Activated CD8-positive, alpha-beta memory T cell treated with anti-CD3 and anti-CD28 coated beads for 36 hours (primary cell): ENCODE data around the gene BBS9. TPM values are rescaled to one million over a fixed set of nuclear protein-coding genes. Genes with fewer than 3 reads are reported as not detected.
"Not testable (repeated sequence)": the region's sequence is repeated elsewhere in the genome, so short reads cannot be mapped to it uniquely, and the experiment has no call there.

Experiments used
- CTCF ChIA-PET: fragments of 350-600 bp; sonication (Branson Sonifier 250); formaldehyde crosslinking; loops from one replicate; lab custom pipeline; 2021; ENCODE audit warnings: antibody characterized with exemption; lab: Charles Lee
- POLR2A ChIA-PET: fragments of 350-600 bp; sonication (Branson Sonifier 250); formaldehyde crosslinking; loops from one replicate; lab custom pipeline; 2021; ENCODE audit warnings: antibody characterized with exemption; lab: Charles Lee
- total RNA-seq, 2 experiments: library from RNA; stranded (reverse); gene quantifications; one replicate each; pipeline ENCODE4 v1.2.3, GENCODE V29; 2021

The BBS9 gene
- total RNA-seq, 2 experiments from 2014 or later = 5.1 to 6.1 TPM

DNA sequence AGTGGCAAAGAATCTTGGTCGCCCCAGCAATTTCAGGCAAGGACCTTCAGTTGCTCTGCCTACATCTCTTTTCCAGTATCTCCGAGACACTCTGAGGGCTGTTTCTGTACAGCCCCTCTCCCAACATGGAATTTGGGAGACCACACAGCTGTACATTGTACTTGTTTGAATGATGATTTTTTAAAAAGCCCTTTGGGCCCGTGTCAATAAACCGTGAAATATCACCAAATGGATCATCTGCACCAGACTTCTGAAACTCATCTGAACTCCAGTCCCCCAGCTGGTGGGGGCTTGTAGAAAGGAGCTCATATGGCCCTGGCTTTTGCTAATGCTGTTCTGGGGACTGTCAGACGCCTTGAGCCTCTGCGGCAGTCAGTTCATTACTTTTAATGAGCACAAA is 374.9 kb downstream of the BBS9 start:
- POLR2A ChIA-PET = no interaction called here

GRCh38 chr7:33509206-33509605 is 379.8 kb downstream of the BBS9 start:
- CTCF ChIA-PET = no interaction called here
- POLR2A ChIA-PET = no interaction called here

More for the DNA sequence above, 374.9 kb downstream of the BBS9 start:
- CTCF ChIA-PET = interaction anchor here (0.7 kb wide), 1 partner anchor 9 kb away, joined by 3 read pairs; no protein-coding TSS in a partner anchor

DNA sequence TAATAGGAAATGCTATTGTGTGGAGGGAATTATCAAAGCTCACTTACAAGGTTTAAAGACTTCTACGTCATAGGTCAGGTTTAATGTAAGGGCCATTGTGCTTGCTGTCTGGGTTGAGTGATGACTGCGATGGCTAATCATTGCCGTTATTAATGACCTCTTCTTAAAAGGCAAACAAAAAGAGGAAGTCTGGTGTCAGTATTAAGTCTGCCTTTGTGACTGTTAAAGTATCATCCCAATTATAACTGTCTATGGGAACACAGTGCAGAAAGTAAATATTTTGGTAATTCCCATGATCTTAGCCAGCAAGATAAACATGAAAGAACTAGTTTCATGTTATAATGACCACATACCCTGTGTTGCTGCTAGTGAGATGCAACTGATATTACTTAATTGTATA is 382.4 kb downstream of the BBS9 start:
- ChIA-PET POLR2A (no interaction called here), CTCF (no interaction called here)

DNA sequence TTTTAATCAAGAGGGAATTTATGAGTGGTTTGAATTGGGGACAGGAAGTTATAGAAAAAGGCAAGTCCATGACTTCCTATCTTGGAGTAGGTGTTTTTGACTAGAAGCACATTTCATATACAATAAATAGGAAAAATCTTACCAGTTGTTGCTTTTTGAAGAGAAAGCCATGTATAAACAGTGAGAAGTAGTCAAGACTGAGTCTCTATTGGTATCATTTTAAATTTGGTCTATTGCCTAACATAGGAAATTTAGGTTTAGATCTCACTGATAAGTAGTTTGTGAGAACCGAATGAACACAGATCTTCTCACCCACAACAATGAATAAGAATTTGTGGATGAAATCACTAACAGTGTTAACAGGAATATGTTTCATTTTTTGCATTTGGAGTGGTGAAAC is 387.2 kb downstream of the BBS9 start:
- ChIA-PET POLR2A (no interaction called here), CTCF (no interaction called here)

DNA sequence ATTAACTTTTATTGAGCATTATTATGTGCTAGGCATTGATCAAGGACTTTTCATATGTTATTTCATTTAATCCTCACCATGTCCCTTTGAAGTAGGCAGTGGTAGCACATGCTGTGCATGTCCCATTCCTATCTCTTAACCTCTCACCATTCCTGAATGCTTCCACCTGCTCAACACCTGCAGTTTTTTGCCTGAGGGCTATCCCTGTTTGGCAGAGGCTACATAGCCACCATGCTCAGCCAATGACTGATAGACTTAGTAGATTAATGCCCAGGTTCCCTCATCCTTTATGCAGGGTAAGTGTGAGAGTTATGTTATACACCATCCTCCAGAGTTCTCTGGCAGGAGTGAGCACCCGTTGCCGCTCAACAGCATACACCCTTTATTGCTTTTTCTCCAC is 387.8 kb downstream of the BBS9 start:
- ChIA-PET CTCF (no interaction called here), POLR2A (no interaction called here)

DNA sequence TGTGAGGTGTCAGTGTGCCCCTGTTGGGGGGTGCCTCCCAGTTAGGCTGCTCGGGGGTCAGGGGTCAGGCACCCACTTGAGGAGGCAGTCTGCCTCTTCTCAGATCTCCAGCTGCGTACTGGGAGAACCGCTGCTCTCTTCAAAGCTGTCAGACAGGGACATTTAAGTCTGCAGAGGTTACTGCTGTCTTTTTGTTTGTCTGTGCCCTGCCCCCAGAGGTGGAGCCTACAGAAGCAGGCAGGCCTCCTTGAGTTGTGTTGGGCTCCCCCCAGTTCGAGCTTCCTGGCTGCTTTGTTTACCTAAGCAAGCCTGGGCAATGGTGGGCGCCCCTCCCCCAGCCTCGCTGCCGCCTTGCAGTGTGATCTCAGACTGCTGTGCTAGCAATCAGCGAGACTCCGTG is 397.6 kb downstream of the BBS9 start:
- POLR2A ChIA-PET, CTCF ChIA-PET: not testable (repeated sequence)

DNA sequence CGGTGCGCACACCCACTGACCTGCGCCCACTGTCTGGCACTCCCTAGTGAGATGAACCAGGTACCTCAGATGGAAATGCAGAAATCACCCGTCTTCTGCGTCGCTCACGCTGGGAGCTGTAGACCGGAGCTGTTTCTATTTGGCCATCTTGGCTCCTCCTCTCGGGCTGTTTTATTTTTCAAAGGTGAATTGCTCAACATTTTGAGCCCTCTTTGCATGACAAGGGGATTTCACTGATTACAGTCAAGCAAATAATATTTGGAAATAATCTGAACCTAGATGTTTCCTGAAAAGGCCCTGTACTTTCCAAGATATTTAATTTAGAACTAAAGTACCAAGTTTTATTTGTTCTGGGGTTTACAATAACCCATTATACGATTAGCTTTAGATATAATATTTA is 398.2 kb downstream of the BBS9 start:
- CTCF ChIA-PET, POLR2A ChIA-PET: not testable (repeated sequence)

DNA sequence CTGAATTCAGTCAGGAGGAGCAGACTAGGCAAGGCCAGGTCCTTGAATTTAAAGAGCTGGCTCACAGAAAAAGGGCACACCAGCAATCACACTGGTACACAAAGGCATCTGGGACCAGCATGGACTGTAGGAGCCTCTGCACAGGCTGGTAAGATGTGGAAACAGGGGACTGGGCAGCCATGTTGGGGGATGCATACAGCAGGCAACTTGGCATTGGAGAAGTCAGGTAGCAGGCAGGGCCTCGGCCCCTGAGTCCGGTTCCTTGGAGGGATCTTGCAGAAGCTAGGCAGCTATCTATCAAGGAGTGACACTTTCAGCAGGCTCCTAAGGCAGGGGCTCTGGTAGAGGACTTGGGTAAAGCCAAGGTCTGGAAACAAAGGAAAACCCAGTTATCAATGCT is 399.7 kb downstream of the BBS9 start:
- ChIA-PET POLR2A (no interaction called here), CTCF (no interaction called here)

DNA sequence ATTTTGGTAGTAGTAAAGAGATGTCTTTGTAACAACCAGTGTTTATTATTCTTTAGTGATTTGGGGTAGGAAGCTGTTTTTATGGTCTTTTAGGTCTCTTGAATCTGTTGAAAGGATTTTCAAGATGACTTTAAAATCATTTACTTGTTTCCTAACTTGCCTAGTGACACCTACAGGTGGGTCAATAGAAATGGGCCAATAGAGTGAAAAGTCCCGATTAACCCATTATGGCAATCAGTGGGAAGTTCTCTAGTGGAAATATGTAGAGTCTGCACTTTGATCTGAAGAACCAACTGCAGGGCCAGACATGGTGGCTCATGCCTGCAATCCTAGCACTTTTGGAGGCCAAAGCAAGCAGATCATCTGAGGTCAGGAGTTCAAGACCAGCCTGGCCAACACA is 401.3 kb downstream of the BBS9 start:
- CTCF ChIA-PET = no interaction called here

DNA sequence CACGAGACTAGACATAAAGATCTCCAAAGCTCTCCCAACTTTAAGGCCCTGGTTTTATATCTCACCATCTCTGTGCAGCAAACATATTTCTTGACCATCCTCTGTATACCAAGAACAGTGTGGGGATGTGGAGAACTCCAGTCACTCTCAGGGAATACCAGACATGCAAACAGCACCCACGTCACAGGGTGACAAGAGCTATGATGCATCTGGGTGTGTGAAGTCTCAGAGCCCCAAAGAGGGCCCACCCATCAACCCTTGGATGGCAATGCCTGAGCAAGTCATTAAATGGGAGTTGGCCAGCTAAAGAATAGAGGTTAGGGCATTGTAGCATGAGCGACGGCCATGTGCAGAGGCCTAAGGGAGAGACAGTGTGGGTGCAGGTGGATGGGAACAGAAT is 402.5 kb downstream of the BBS9 start:
- ChIA-PET CTCF (no interaction called here), POLR2A (no interaction called here)

More for the DNA sequence above, 401.3 kb downstream of the BBS9 start:
- POLR2A ChIA-PET = no interaction called here

DNA sequence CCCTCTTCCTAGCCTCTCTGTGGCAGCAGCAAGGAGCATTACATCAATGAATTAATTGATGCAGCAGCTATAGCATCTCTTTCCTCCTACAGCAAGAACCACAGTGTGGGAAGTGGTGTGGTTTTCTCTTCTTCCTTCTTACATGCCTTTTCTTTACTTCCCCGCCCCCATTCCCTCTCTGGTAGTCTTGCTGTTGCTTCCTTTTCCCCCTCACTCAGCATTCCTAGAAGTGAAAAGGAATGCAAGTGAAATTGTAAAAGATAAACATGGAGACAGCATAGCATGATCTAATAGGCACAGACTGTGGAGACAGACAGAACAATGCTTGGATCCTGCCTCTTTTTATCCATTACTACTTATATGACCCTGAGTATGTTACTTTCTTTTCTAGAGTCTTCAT is 405.5 kb downstream of the BBS9 start:
- POLR2A ChIA-PET = no interaction called here
- CTCF ChIA-PET = no interaction called here

- ChIA-PET POLR2A (no interaction called here), CTCF (no interaction called here)
Observed at GRCh38 chr7:33535989-33536388, 406.6 kb downstream of the BBS9 start.

- CTCF ChIA-PET = no interaction called here
- POLR2A ChIA-PET = no interaction called here
Observed at GRCh38 chr7:33536398-33537103, 407.2 kb downstream of the BBS9 start.

- ChIA-PET POLR2A (no interaction called here), CTCF (no interaction called here)
Observed at GRCh38 chr7:33537104-33537477, 407.7 kb downstream of the BBS9 start.

- CTCF ChIA-PET = no interaction called here
- POLR2A ChIA-PET = no interaction called here
Observed at GRCh38 chr7:33539198-33539597, 409.8 kb downstream of the BBS9 start.

DNA sequence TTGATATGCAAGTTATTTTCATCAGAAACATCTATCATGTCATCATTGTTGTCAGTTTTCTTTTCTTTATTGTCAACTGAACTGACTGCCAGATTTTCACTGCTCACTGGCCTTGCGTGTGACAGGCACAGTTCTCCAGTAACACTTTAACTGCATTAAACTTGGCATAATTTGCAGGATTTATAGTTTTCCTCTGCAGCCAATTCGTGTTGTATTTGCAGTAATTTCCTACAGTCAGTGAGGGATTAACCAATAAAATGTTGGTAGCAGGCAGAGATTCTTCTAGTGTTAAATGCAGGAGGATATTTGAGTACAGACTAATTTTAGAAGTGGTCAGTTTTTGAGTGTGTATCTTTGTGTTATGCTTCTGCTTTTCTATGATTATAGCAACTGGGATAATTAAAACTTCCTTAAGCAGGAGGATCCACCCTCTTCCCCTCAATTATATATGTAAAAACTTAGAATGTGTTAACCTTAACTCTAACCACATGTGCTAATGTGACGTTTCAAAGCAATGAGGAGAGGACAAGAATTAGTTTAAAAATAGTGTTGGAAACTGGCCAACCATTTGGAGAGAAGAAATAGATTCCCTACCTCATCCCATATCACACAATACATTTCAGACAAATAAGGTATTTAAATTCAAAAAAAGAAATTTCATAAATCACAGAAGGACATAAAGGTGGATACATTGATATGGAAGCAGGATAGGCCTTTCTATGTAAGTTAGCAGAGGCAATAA is 410.5 kb downstream of the BBS9 start:
- POLR2A ChIA-PET = no interaction called here
- CTCF ChIA-PET = no interaction called here

DNA sequence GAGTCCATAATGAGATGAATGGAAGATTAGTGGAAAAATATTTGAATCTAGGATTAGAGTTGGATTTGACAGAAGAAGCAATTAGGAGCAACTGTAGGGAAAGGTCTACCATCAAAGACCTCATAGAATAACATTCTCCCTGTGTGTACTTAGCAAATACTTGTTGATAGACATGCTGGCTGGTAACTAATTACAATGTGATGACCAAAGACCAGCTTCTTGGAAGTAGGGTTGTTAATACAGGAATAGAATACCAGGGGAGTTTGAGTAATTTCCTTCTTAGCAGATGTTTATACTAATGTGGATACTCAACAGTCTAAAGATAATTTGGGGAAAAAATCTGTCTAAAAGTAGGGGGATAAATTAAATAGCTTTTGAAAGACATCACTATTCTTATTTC is 418.5 kb downstream of the BBS9 start:
- ChIA-PET POLR2A (no interaction called here), CTCF (no interaction called here)

DNA sequence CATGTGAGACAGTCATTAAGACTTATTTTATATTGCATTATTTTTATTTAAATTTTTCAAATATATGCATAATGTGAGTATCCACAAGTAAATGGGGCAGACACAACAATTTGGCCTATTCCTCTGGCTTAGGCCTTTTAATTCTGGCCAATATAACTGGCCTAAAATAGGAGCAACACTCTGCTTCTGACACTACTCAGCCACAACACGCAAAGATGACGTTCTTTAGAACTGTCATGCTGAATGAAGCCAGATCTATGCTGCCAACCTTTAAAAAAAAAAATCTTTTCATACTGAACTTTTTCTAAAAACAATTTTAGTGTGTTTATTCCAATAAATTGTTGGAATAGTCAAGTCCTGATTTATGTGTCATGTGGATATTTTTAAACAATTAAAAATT is 421.0 kb downstream of the BBS9 start:
- CTCF ChIA-PET = no interaction called here
- POLR2A ChIA-PET = no interaction called here

GRCh38 chr7:33550979-33551378 is 421.6 kb downstream of the BBS9 start:
- CTCF ChIA-PET = no interaction called here
- POLR2A ChIA-PET = no interaction called here

DNA sequence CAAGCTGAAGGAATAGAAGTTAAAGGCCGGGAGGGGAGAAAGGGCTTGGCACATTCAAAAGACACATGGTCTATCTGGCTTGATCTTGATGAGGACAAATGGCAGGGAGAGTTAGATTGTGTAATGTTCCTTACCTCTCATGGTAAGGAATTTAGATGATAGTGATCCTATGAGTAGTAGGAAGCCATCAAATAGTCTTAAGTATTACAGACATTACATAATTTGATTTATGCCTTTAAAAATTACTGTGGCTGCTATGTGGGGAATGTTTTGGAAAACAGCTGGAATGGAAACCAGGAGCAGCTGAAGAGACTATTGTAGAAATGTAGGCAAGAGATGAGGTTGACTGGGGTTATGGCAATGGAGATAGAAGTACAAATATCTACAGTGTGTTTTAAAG is 424.7 kb downstream of the BBS9 start:
- CTCF ChIA-PET = no interaction called here

DNA sequence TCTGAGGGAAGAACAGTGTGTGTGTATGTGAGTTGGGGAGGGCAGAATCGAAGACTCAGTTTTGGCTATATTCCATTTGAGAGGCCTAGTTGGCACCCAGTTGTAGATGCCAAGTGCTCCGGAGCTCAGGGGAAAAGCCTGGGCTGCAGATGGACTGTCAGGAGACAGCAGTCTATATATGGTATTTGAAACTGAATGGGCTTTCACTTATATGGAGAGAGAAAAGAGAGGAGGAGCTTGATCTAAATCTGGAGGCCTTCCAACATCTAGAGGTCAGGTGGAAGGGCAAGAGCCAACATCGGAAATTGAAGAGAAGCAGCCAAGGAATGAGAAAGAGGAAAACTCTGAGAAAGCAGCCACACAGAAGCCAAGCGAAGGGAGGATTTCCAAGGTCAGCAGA is 425.2 kb downstream of the BBS9 start:
- CTCF ChIA-PET = no interaction called here
- POLR2A ChIA-PET = no interaction called here

More for the DNA sequence above, 424.7 kb downstream of the BBS9 start:
- POLR2A ChIA-PET = no interaction called here
